Stimulated activated naive B cell treated with anti-CD40 and anti-IgM and Interleukin-4, amounts not matched to agents 10 μg/mL and 1 μg/mL and 100 μg/mL, for 72 hours (primary cell): ENCODE data around the gene ANKRD6.

Experiments used
- ATAC-seq, 2 donors: fragments of 150-1000 bp; cut with Tn5 transposase; replicated peaks; 2 replicates each; pipeline ENCODE4 v1.10.0; 2021; ENCODE audit warnings: moderate library complexity in 1 of 2
- DNase-seq: peaks from one replicate; pipeline ENCODE4 v3.0.0; 2021
- H3K27ac Mint-ChIP-seq: one replicate; pipeline ENCODE4 v1.8.0; 2022; ENCODE audit warnings: mild to moderate bottlenecking, mixed read lengths
- H3K27me3 Mint-ChIP-seq, 2 donors: one replicate each; pipeline ENCODE4 v1.8.0; 2022; ENCODE audit warnings: mixed read lengths in 2 of 2
- H3K36me3 Mint-ChIP-seq, 2 donors: one replicate each; pipeline ENCODE4 v1.8.0; 2022; ENCODE audit warnings: mixed read lengths in 2 of 2, mild to moderate bottlenecking in 1 of 2
- H3K4me1 Mint-ChIP-seq, 2 donors: one replicate each; pipeline ENCODE4 v1.8.0; 2022; ENCODE audit warnings: mixed read lengths in 2 of 2, mild to moderate bottlenecking in 1 of 2
- H3K4me3 Mint-ChIP-seq, 2 donors: one replicate each; pipeline ENCODE4 v1.8.0; 2022; ENCODE audit warnings: mild to moderate bottlenecking in 2 of 2, mixed read lengths in 2 of 2, moderate library complexity in 1 of 2
- H3K9me3 Mint-ChIP-seq, 2 donors: one replicate each; pipeline ENCODE4 v1.8.0; 2022; ENCODE audit warnings: mixed read lengths in 2 of 2, mild to moderate bottlenecking in 1 of 2

Gene ANKRD6

DNA sequence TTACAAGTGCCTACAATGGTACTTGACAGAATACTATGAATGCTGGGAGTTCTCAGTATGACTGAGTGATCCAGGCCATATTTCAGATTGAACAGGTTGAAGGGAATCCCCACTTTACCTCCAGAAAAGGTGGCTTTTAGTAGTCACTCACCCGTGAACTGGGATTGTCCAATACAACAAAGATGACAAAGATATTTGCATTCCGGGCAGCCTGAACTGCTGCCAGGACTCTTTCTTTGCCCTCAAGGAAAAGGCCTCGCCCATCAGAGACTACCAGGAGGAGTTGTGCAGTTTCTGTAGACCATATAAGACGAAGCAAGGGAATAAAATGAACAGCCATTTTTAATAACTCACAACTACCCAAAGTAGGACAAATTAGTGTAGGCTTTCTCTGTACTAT is 211.9 kb downstream of the ANKRD6 start:
- Mint-ChIP-seq H3K4me1 (peaks cover 0 to 11% of the 10 kb centered on the region in 2 donors), H3K36me3 (peaks cover 39 to 55% of the 10 kb centered on the region in 2 donors), H3K9me3 (no peaks in the 10 kb centered on the region), H3K4me3 (no peak overlapping the region), H3K27ac (peak overlapping the region; percentile 59), H3K27me3 (no peaks in the 10 kb centered on the region)
- ATAC-seq (no peak), DNase-seq (no peak)

DNA sequence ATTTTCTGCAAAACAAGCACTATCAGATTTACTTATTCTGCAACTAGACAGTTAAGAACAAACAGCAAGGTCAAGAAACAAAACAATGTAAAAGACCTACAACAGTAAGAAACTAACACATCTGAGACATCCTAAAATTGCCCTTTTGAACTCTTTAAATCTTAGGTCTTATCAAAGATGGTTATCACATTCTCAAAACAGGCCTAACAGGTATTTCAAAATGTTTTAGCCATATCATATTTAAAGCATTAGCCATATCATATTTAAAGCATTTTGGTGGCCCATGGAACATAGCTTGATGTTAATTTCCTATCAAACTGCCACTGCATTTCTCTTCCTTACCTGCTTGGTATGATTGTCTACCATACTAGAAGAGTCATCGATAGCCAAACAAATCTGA is 216.7 kb downstream of the ANKRD6 start:
- Mint-ChIP-seq H3K27me3 (no peaks in the 10 kb centered on the region), H3K9me3 (no peaks in the 10 kb centered on the region), H3K27ac (no peak overlapping the region), H3K4me3 (no peak overlapping the region), H3K4me1 (peaks cover 0 to 3% of the 10 kb centered on the region in 2 donors), H3K36me3 (peaks cover 35 to 46% of the 10 kb centered on the region in 2 donors)
- no peak for DNase-seq
- ATAC-seq = no peak

DNA sequence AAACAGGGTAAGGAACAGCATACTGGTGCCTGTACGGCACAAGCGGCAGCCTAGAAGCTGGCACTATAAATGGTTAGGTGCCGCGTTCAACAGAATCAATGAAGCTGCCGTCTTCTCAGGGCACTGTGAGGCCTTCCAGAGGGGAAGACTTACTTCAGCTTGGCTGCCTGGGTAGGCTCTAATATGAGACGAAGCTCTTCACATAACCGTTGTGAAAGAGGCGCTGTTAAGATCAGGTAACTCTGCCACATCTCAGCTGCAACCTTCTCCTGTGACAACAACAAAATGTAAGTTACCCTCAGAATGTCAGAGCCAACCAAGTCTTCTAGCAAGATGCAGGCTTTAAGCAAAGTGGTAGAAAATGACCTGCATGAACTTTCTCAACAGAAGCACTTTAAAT is 217.6 kb downstream of the ANKRD6 start:
- no peak overlapping the region for H3K4me3 Mint-ChIP-seq
- H3K36me3 Mint-ChIP-seq = peaks cover 34 to 48% of the 10 kb centered on the region in 2 donors
- DNase-seq (no peak), ATAC-seq (no peak)
- no peaks in the 10 kb centered on the region for H3K9me3 Mint-ChIP-seq
- H3K27me3 Mint-ChIP-seq = no peaks in the 10 kb centered on the region
- H3K4me1 Mint-ChIP-seq = no peaks in the 10 kb centered on the region
- H3K27ac Mint-ChIP-seq = no peak overlapping the region

DNA sequence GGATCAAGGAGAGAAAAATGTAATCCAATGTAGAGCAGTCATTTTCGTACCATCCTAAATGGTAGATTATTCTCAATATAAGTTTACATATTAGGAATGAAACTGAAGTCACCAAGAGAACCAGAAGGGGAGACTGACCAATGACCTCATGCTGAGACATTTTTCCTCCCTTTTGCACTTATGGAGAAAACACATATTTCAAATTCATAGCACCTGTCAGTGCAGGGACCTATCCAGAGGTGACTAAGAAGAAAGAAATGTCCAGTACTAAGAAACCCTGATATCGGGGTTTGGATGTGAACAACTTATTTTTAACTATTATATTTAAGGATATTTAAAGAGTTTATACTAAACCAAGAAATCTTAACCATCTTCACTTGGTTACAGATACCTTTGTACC is 222.2 kb downstream of the ANKRD6 start:
- H3K27ac Mint-ChIP-seq = no peak overlapping the region
- no peak for DNase-seq
- H3K36me3 Mint-ChIP-seq = peaks cover 34 to 53% of the 10 kb centered on the region in 2 donors
- H3K4me1 Mint-ChIP-seq = no peaks in the 10 kb centered on the region
- H3K9me3 Mint-ChIP-seq = no peaks in the 10 kb centered on the region
- no peaks in the 10 kb centered on the region for H3K27me3 Mint-ChIP-seq
- no peak overlapping the region for H3K4me3 Mint-ChIP-seq
- no peak for ATAC-seq

DNA sequence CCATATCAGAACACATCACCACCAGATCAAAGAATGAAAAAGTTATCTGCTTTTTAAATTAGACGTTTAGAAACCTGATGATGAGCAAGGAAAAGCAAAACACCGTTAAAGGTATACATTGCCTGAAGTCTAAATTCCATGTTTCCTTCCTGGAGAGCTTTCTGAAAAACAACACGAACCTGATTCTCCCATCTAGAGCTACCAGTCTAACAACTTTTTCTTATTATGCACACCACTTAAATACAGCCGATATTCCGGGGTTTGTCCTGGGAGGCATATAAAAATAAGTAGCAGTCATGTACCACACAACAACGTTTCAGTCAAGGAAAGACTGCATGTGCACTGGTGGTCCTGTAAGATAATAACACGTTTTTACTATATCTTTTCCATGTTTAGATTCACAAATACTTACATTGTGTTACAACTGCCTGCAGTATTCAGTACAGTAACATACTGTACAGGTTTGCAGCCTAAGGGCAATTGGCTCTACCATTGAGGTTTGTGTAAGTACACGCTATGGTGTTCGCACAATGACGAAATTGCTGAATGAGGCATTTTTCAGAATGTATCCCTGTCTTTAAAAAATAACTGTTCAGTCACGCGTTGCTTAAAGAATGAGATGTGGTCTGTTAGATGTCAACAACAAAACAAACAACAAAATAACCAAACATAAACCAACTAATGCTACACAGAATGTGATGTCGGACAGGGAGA is 224.7 kb downstream of the ANKRD6 start:
- no peak overlapping the region for H3K4me3 Mint-ChIP-seq
- ATAC-seq = no peak

DNA sequence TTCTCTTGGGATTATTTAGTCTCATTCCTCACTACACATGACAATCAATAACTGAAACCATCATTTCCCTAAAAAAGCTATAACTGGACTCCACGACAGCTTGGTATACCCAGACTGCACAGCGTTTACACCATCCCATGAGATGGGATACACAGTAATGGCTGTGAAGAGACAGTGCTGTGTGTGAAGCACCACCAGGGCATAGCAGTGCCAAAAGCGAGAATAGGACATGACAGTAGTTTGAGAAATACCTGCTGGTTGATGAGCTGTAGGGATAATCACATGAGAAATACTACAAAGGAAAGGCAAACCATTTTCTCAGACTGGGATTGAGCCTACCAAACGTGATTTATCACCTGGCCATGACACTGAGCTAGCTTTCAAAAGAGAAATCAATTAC is 228.0 kb downstream of the ANKRD6 start:
- Mint-ChIP-seq H3K27ac (peak overlapping the region; percentile 47), H3K9me3 (no peaks in the 10 kb centered on the region), H3K36me3 (peaks cover 40 to 60% of the 10 kb centered on the region in 2 donors), H3K4me3 (no peak overlapping the region), H3K4me1 (peaks cover 0 to 4% of the 10 kb centered on the region in 2 donors), H3K27me3 (no peaks in the 10 kb centered on the region)
- ATAC-seq (no peak), DNase-seq (no peak)

More for the DNA sequence above, 224.7 kb downstream of the ANKRD6 start:
- no peak for DNase-seq
- H3K36me3 Mint-ChIP-seq = peaks cover 42 to 61% of the 10 kb centered on the region in 2 donors
- H3K27me3 Mint-ChIP-seq = no peaks in the 10 kb centered on the region
- no peaks in the 10 kb centered on the region for H3K9me3 Mint-ChIP-seq
- H3K4me1 Mint-ChIP-seq = no peaks in the 10 kb centered on the region
- H3K27ac Mint-ChIP-seq = no peak overlapping the region

DNA sequence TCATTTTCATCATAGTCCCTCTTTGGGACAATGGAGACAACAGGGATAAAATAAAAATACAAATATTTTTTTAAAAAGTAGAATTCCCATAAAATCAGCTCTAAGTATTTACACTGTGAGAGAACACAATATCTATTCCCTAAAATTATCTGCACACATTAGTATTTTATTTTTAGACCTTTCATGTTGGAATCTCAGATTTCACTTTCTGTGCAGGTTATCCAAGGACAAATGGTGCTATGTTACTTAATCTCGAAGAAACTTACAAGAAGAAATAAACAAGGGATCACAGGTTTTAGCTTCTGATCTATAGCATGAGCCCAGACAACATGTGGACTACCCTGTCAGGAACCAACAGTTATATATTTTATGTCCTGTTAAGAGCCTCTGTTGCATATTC is 228.6 kb downstream of the ANKRD6 start:
- no peaks in the 10 kb centered on the region for H3K27me3 Mint-ChIP-seq
- no peaks in the 10 kb centered on the region for H3K9me3 Mint-ChIP-seq
- DNase-seq (no peak), ATAC-seq (no peak)
- peaks cover 0 to 4% of the 10 kb centered on the region in 2 donors for H3K4me1 Mint-ChIP-seq
- peaks cover 46 to 66% of the 10 kb centered on the region in 2 donors for H3K36me3 Mint-ChIP-seq
- no peak overlapping the region for H3K27ac Mint-ChIP-seq
- no peak overlapping the region for H3K4me3 Mint-ChIP-seq

DNA sequence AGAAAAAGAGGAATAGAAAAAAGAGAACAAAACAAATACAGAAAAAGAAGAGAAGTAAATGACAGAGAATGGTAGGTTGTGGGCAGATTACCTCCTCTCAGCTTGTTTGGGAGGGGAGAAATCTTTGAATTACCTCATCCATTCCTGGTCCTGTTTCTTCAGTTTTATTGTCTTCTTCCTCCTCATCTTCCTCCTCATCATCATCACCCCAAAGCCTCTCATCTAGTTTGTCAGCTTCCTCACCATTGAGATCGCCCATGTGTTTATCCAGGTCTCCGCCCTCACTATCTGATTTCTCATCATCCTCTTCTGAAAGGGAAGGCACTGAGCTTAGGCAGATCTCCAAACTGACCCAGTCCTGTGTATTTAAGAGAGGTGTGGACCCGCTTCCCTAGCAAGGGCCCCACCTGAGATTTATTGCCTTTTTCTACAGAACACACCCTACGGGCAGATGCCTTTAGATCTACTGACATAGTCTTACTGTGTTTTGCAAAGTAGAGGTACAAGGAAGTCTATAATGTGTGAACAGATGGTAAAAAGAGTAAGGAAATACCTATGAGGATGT is 229.8 kb downstream of the ANKRD6 start:
- no peak for ATAC-seq
- H3K27me3 Mint-ChIP-seq = no peaks in the 10 kb centered on the region
- peaks cover 37 to 57% of the 10 kb centered on the region in 2 donors for H3K36me3 Mint-ChIP-seq

DNA sequence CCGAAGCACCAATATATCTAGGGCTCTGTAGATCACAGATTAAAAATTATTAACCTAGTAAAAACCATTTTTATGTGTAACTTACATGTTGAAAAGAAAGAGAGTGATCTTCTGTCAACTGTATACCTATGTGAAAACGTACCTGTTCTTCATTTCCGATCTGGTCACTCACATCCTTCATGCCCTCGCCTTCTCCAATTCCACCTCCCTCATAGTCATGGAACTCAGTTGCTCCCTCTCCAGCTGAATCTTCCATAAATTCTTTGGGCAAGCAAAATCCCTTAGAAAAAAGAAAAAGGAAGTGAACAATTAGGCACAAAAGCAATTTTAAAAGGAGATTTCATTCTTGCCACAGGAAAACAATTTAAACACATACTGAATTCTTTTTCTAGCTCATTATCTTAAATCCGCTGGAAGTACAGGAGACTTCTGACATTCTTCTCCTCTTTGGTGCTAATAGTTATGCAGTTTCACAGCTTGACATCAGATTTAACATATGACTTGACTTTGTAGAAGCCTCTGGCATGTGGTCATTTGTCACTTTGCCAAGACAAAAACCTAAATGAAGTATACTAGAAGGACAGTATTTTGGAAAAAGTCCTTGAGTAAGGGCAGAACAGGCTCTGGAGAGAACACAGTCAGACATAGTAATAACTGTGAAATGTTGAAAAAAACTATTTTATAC is 235.1 kb downstream of the ANKRD6 start:
- Mint-ChIP-seq H3K27me3 (no peaks in the 10 kb centered on the region), H3K9me3 (no peaks in the 10 kb centered on the region), H3K36me3 (peaks cover 43 to 45% of the 10 kb centered on the region in 2 donors), H3K27ac (no peak overlapping the region), H3K4me1 (peaks cover 0 to under 1% of the 10 kb centered on the region in 2 donors), H3K4me3 (no peak overlapping the region)
- ATAC-seq = no peak
- no peak for DNase-seq

More for the DNA sequence above, 229.8 kb downstream of the ANKRD6 start:
- no peak for DNase-seq
- Mint-ChIP-seq H3K4me1 (peaks cover 0 to 4% of the 10 kb centered on the region in 2 donors), H3K9me3 (no peaks in the 10 kb centered on the region), H3K4me3 (no peak overlapping the region), H3K27ac (peak overlapping the region; percentile 31)

DNA sequence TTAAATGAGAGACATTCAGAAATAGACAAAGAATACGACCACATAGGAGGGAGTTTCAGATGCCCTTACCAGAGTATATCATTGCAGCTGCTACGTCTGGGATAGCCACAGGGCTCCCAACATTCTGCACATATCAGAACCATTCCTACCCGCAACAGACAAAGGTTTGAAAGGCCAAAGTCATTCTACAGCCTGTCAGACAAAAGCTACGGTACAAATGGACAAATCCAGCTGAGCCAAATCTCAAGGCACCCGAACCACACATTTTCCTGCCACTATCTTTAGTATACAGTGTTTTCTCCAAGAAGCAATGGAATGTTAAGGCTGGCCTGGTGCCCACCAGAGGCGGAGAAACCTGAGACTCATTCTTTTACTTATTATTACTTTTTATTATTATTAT is 236.1 kb downstream of the ANKRD6 start:
- no peaks in the 10 kb centered on the region for H3K9me3 Mint-ChIP-seq
- no peaks in the 10 kb centered on the region for H3K4me1 Mint-ChIP-seq
- ATAC-seq = no peak
- no peaks in the 10 kb centered on the region for H3K27me3 Mint-ChIP-seq
- H3K36me3 Mint-ChIP-seq = peaks cover 36 to 42% of the 10 kb centered on the region in 2 donors
- no peak overlapping the region for H3K4me3 Mint-ChIP-seq
- H3K27ac Mint-ChIP-seq = no peak overlapping the region
- DNase-seq = no peak

DNA sequence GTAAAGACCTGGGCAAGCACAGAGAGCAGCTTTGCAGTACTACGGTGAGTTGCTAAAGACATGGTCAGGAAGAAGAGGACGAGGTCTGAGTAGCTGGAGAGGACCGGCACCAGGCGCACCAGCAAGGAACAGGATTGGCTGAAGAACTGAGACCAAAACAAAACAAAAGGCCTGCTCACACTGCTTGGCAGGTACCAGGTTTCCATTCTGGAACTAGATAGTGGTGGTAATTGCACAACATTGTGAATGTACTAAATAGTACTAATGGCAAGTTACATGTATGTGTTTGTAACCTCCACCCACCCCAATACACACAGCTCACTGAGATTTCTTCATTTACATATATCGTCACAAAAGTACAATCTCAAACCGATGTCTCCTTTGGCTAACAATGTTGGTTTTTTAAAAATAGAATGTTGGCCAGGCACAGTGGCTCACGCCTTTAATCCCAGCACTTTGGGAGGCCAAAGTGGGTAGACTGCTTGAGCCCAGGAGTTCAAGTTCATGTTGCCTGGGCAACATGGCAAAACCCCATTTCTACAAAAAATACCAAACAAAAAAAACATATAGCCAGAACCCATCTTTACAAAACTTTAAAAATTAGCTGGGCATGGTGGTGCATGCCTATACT is 238.1 kb downstream of the ANKRD6 start:
- Mint-ChIP-seq H3K9me3 (no peaks in the 10 kb centered on the region), H3K27ac (no peak overlapping the region), H3K36me3 (peaks cover 42 to 54% of the 10 kb centered on the region in 2 donors), H3K4me3 (no peak overlapping the region), H3K27me3 (no peaks in the 10 kb centered on the region), H3K4me1 (no peaks in the 10 kb centered on the region)
- no peak for DNase-seq
- ATAC-seq = no peak

DNA sequence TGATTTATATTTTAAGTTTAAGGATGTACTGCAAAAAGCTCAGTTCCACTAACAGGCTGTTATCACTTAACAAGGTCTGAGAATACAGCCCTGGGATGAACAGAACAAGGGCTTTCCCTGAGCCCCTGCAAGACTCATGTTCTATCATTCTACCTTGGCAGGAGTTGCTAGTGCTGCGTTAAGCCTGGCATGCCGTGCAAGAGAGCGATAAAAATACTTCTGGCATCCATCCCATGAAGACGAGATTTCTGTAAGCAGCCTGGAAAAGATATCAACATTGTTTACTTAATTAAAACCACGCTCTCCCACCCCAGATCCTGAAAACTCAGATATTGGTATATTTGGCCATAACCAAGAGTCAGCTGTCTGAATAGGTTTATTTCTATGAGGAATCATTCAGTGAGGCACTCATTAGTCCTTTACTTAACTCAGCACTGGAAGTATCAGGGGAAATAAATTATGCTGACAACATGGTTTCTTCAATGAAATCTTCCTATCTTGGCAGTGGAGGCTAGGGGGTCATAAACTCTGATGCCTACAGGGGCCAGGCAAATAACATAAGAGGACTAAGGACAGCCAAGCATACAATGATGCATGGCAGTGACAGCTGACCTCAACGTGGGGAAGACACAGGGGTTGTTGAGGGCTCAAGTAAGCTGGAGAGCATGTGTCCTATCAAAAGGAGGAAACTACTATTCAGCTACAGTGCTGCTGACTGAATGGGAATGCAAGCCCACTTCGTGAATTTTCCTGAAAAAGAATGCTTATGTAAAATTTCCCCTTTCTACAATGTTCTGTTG is 243.2 kb downstream of the ANKRD6 start:
- DNase-seq = no peak
- Mint-ChIP-seq H3K36me3 (peaks cover 39 to 72% of the 10 kb centered on the region in 2 donors), H3K27ac (no peak overlapping the region)

DNA sequence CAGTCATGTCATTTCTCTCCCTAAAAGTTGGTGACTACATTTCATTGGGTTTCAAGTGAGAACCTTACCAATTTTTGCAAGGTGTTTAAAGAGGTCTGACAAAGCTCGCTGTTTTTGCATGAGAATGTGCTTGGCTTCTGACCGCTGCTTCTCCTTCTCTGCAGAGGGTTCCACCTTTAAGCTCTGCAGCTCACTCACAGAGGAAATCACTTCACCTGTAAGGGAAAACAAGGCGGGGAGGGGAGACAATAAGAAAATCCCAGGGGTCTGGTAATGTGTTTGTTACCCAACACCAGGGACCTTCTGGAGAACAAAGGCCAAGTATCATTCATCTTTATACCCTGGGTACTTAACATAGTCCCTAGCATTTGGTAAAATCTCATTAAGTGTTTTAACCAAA is 245.6 kb downstream of the ANKRD6 start:
- peaks cover 39 to 65% of the 10 kb centered on the region in 2 donors for H3K36me3 Mint-ChIP-seq
- H3K4me1 Mint-ChIP-seq = no peaks in the 10 kb centered on the region
- H3K27me3 Mint-ChIP-seq = no peaks in the 10 kb centered on the region

More for the DNA sequence above, 243.2 kb downstream of the ANKRD6 start:
- no peaks in the 10 kb centered on the region for H3K9me3 Mint-ChIP-seq
- no peak for ATAC-seq
- H3K4me1 Mint-ChIP-seq = no peaks in the 10 kb centered on the region
- no peak overlapping the region for H3K4me3 Mint-ChIP-seq
- no peaks in the 10 kb centered on the region for H3K27me3 Mint-ChIP-seq

More for the DNA sequence above, 245.6 kb downstream of the ANKRD6 start:
- Mint-ChIP-seq H3K4me3 (no peak overlapping the region), H3K27ac (no peak overlapping the region), H3K9me3 (no peaks in the 10 kb centered on the region)
- ATAC-seq (no peak), DNase-seq (no peak)
